GM12878 (cell line): ENCODE data around the gene SOX18. TPM values are rescaled to one million over a fixed set of nuclear protein-coding genes. Genes with fewer than 3 reads are reported as not detected.

Experiments used
- ATAC-seq: fragments of 200-7000 bp; cut with Tn5 transposase; 3 replicates; pipeline ENCODE4 v1.9.1; 2020; ENCODE audit warnings: mild to moderate bottlenecking, moderate library complexity
- BruUV-seq: library from RNA; stranded (reverse); fragments of 400-500 nt; replicated peaks from 2 replicates; lab custom pipeline; 2021; lab: Mats Ljungman, UMichigan
- CTCF ChIA-PET: fragments of 300-600 bp; sonication (Branson Sonifier 250); formaldehyde crosslinking; extraction: SDS; loops from one replicate; lab custom pipeline; 2021; ENCODE audit warnings: inconsistent platforms; lab: Yijun Ruan, JAX
- POLR2A ChIA-PET: fragments of 350-600 bp; formaldehyde crosslinking; extraction: SDS; loops from one replicate; lab custom pipeline; 2021; ENCODE audit warnings: inconsistent platforms; lab: Charles Lee
- RAD21 ChIA-PET: fragments of 300-600 bp; sonication (Branson Sonifier 250); formaldehyde crosslinking; loops from one replicate; lab custom pipeline; 2023; ENCODE audit warnings: antibody characterized with exemption; ENCODE audit not compliant: unreplicated experiment; lab: Charles Lee
- SMC1A ChIA-PET: fragments of 300-600 bp; sonication (Branson Sonifier 250); formaldehyde crosslinking; loops from one replicate; lab custom pipeline; 2023; ENCODE audit not compliant: unreplicated experiment, uncharacterized antibody; lab: Charles Lee
- DNase-seq: peaks from one replicate; pipeline ENCODE4 v3.0.0-alpha.2; 2011; ENCODE audit warnings: low read depth, low spot score
- FAIRE-seq: peaks from 3 replicates; lab custom pipeline; 2011; peaks lifted over from hg19 to GRCh38; lab: Jason Lieb, UNC
- H2AFZ ChIP-seq: 2 replicates; pipeline ENCODE4 v1.6.0; 2011; ENCODE audit warnings: low read depth, low read length, control low read depth; ENCODE audit not compliant: control insufficient read depth
- H3K27ac ChIP-seq: 2 replicates; pipeline ENCODE4 v1.5.1; 2011; ENCODE audit warnings: control low read depth; ENCODE audit not compliant: control insufficient read depth, insufficient read depth
- H3K27me3 ChIP-seq, 2 experiments: replicated peaks in 1 of 2; 2 replicates each; pipeline versions ENCODE4 v1.6.0 to v1.6.1; 2011; ENCODE audit warnings: low read length in 1 of 2; ENCODE audit not compliant: control insufficient read depth in 2 of 2, insufficient read depth in 2 of 2
- H3K36me3 ChIP-seq, 2 experiments: 2 replicates each; pipeline ENCODE4 v1.5.1; 2011; ENCODE audit warnings: low read length in 1 of 2; ENCODE audit not compliant: control insufficient read depth in 2 of 2, insufficient read depth in 2 of 2
- H3K4me1 ChIP-seq: 2 replicates; pipeline ENCODE4 v1.6.1; 2011; ENCODE audit warnings: mild to moderate bottlenecking, low read length, moderate library complexity, mixed read lengths; ENCODE audit not compliant: control insufficient read depth, insufficient read depth
- H3K4me2 ChIP-seq: 2 replicates; pipeline ENCODE4 v1.6.0; 2011; ENCODE audit warnings: control low read depth; ENCODE audit not compliant: control insufficient read depth, insufficient read depth
- H3K4me3 ChIP-seq: fragments of 200-600 bp; sonication (generic); 2 replicates; pipeline ENCODE4 v1.5.1; 2016
- H3K79me2 ChIP-seq: 2 replicates; pipeline ENCODE4 v1.6.0; 2011; ENCODE audit warnings: low read length; ENCODE audit not compliant: control insufficient read depth, insufficient read depth
- H3K9ac ChIP-seq: 2 replicates; pipeline ENCODE4 v1.8.0; 2011; ENCODE audit warnings: low read length, control low read depth, mixed read lengths; ENCODE audit not compliant: control insufficient read depth, insufficient read depth
- H3K9me3 ChIP-seq: replicated peaks from 3 replicates; pipeline ENCODE4 v1.5.1; 2011; ENCODE audit warnings: mild to moderate bottlenecking, low read length; ENCODE audit not compliant: control insufficient read depth, insufficient read depth
- H4K20me1 ChIP-seq: 2 replicates; pipeline ENCODE4 v1.6.0; 2011; ENCODE audit not compliant: control insufficient read depth, insufficient read depth
- BCL11A ChIP-seq: IDR thresholded peaks from 2 replicates; pipeline ENCODE4 v1.6.1; 2011; ENCODE audit warnings: low read depth, low read length
- BRCA1 ChIP-seq: IDR thresholded peaks from 2 replicates; pipeline ENCODE4 v1.6.1; 2011; ENCODE audit warnings: low read depth, low read length, improper control_type of control experiment
- JUNB ChIP-seq: IDR thresholded peaks from 2 replicates; pipeline ENCODE4 v1.6.1; 2016; ENCODE audit warnings: antibody characterized with exemption, mild to moderate bottlenecking
- NFYA ChIP-seq: IDR thresholded peaks from 2 replicates; pipeline ENCODE4 v1.6.1; 2011; ENCODE audit warnings: low read depth, mild to moderate bottlenecking, low read length, improper control_type of control experiment, borderline replicate concordance
- NR2F1 ChIP-seq: fragments of 450-650 bp; conservative IDR thresholded peaks from 2 replicates; pipeline ENCODE4 v1.6.1; 2017; ENCODE audit warnings: mild to moderate bottlenecking
- PAX5 ChIP-seq: IDR thresholded peaks from 2 replicates; pipeline ENCODE4 v1.6.1; 2011; ENCODE audit warnings: low read depth, low read length, borderline replicate concordance
- POLR2A ChIP-seq: IDR thresholded peaks from 2 replicates; pipeline ENCODE4 v1.6.1; 2011; ENCODE audit warnings: low read depth, mild to moderate bottlenecking, low read length
- POLR2AphosphoS2 ChIP-seq: IDR thresholded peaks from 2 replicates; pipeline ENCODE4 v1.6.1; 2011; ENCODE audit warnings: low read depth, mild to moderate bottlenecking, low read length, improper control_type of control experiment, moderate library complexity
- RB1 ChIP-seq: fragments of 450-650 bp; formaldehyde crosslinking; IDR thresholded peaks from 2 replicates; pipeline ENCODE4 v1.6.1; 2017; ENCODE audit warnings: mild to moderate bottlenecking, borderline replicate concordance
- RCOR1 ChIP-seq: conservative IDR thresholded peaks from 2 replicates; pipeline ENCODE4 v1.6.1; 2012; ENCODE audit warnings: low read depth, low read length, improper control_type of control experiment
- SMAD5 ChIP-seq: IDR thresholded peaks from 2 replicates; pipeline ENCODE4 v1.6.1; 2016; ENCODE audit warnings: antibody characterized with exemption, low read depth
- TCF3 ChIP-seq: IDR thresholded peaks from 2 replicates; pipeline ENCODE4 v1.6.1; 2012; ENCODE audit warnings: low read depth, mild to moderate bottlenecking, low read length, borderline replicate concordance; ENCODE audit not compliant: insufficient read depth
- WGBS: methylation state at CpG from one replicate; pipeline ENCODE4 v1.1.6; 2016; ENCODE audit warnings: low lambda C conversion rate; ENCODE audit not compliant: insufficient replicate concordance, insufficient coverage; ENCODE audit errors: missing lambda C conversion rate; 5-methylcytosine and 5-hydroxymethylcytosine counted together
- in situ Hi-C: fragments of 300-500 bp; cut with MboI; formaldehyde crosslinking; loops from 9 replicates; pipeline ENCODE4 v1.14.3; 2018; ENCODE audit warnings: mixed read lengths
- intact Hi-C: fragments of 100-400 bp; cut with micrococcal nuclease; formaldehyde crosslinking; loops from one replicate; pipeline ENCODE4 v1.14.2; 2022; ENCODE audit not compliant: unreplicated experiment
- polyA plus RNA-seq, 11 experiments: library from polyadenylated mRNA; depleted of rRNA in 4 of 11; unstranded in 6 of 11; stranded (reverse) in 5 of 11; fragments of >200 nt; fragmentation: Nextera tagmentation in 4 of 11; fragmentation: Illumina TruSeq in 1 of 11; extraction: Ambion mirVana in 4 of 11; extraction: Trizol in 1 of 11; gene quantifications; 1 replicate in 1 of 11; 2 replicates in 10 of 11; pipeline versions ENCODE4 v1.2.1 to v1.2.3, GENCODE V29; 2011 to 2016; ENCODE audit warnings: inconsistent platforms in 2 of 11, missing spikeins in 2 of 11, low read depth in 1 of 11
- total RNA-seq, 4 experiments: library from RNA; depleted of rRNA in 3 of 4; stranded (reverse); fragments of >200 nt in 3 of 4; fragmentation: Illumina TruSeq in 1 of 4; extraction: Trizol in 1 of 4; gene quantifications; 2 replicates each; pipeline versions ENCODE4 v1.2.1 to v1.2.3, GENCODE V29; 2013 to 2021
- TF ChIP-seq, protein P1 (sequence below): IDR thresholded peaks from 2 replicates; pipeline ENCODE4 v1.6.1; 2011; ENCODE audit warnings: low read depth, mild to moderate bottlenecking, low read length, moderate library complexity, borderline replicate concordance; ENCODE audit errors: extremely low read depth
- TF ChIP-seq, protein P2 (sequence below), 3 experiments: IDR thresholded peaks in 2 of 3; conservative IDR thresholded peaks in 1 of 3; 2 replicates each; pipeline ENCODE4 v1.5.1; 2011; ENCODE audit warnings: low read depth in 3 of 3, low read length in 3 of 3, mild to moderate bottlenecking in 3 of 3, control low read depth in 2 of 3, moderate library complexity in 2 of 3, inconsistent platforms in 1 of 3, mixed read lengths in 1 of 3; ENCODE audit not compliant: control insufficient read depth in 2 of 3, insufficient read depth in 1 of 3; ENCODE audit errors: extremely low read depth in 1 of 3
- TF ChIP-seq, protein P3 (sequence below): IDR thresholded peaks from 2 replicates; pipeline ENCODE4 v1.6.1; 2011; ENCODE audit warnings: mild to moderate bottlenecking, low read depth, low read length, moderate library complexity; ENCODE audit not compliant: insufficient replicate concordance

Gene SOX18
- total and polyA plus RNA-seq, 10 of the 15 experiments (the other 5 are each of a cell fraction or from before 2014, with no cell fraction given) = 0.05 to 5.6 (median 0.28) TPM; not detected in 3

DNA sequence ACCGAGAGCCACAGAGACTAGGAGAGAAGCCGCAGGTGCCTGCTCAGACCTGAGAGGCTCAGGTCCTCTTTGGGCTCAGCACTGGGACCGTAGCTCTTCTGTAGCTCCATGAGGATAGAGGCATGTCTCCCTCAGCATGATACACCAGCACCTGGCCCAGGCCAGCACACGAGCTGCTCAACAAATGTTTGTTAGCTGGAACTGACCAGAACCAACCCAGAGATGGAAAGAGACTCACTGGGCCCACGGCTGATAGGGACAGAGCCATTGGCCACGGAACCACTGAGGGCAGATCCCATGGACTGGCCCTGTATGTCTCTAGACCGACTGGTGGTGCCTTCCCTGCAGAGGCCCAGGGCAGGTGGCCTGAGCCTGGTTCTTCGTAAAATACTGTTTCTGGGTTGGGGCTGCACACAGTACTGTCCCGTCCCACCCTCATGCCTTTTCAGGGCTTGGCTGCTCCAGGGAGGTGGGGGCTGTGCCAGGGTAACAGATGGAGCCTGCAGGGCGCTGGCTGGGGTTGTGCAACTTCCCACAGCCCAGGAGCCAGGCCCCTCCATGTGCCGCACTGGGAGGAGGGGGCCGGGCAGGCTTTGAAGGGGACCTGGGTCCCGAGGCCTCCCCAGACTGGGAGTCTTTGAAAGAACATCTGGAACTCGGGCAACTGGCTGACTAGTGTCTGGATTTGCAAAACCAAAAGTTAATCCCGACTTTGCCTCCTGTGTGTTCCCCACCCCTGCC, 8.2 kb downstream of the SOX18 start:
- Histone ChIP-seq H3K4me1 (peaks cover 28% of the 10 kb centered on the region), H3K27me3 (peaks cover 0 to 3% of the 10 kb centered on the region in 2 experiments; a peak in 1 of 4 replicates), H3K9ac (peak overlapping the region; percentile 84), H3K4me2 (peak overlapping the region; percentile 90), H3K9me3 (no peaks in the 10 kb centered on the region), H3K4me3 (peak overlapping the region; percentile 64), H4K20me1 (no peaks in the 10 kb centered on the region), H3K79me2 (peaks cover 4% of the 10 kb centered on the region), H3K27ac (no peak overlapping the region), H3K36me3 (no peaks in the 10 kb centered on the region; a peak in 1 of 4 replicates), H2AFZ (no peak overlapping the region)
- DNase-seq (no peak), FAIRE-seq (no peak), ATAC-seq (no peak)
- intact Hi-C loops (no loop called here), in situ Hi-C loops (no loop called here)
- ChIA-PET POLR2A (interaction anchor here (0.5 to 7.2 kb wide), 8 partner anchors 13 to 504 kb away, joined by 4 to 63 read pairs (median 8); partner anchors contain the start of genes OPRL1, PRPF6, PTK6 and RGS19), CTCF (interaction anchor here (0.5 to 9.1 kb wide), 13 partner anchors 10 to 503 kb away, joined by 3 to 108 read pairs (median 4); partner anchors contain the start of genes OPRL1, PRPF6, RGS19 and SAMD10), RAD21 (interaction anchor here (0.8 to 7.1 kb wide), 12 partner anchors 13 to 504 kb away, joined by 3 to 92 read pairs (median 4); partner anchors contain the start of genes OPRL1, PRPF6, PTK6 and RGS19), SMC1A (interaction anchor here (0.6 to 6.1 kb wide), 5 partner anchors 13 to 84 kb away, joined by 3 to 52 read pairs (median 3); partner anchors contain the start of genes PRPF6 and SAMD10)
- TF ChIP-seq RCOR1 = no peak
- TF ChIP-seq PAX5 = no peak
- TF ChIP-seq POLR2A = peak; percentile 55
- TF ChIP-seq BCL11A = no peak
- TF ChIP-seq, protein P1, sequence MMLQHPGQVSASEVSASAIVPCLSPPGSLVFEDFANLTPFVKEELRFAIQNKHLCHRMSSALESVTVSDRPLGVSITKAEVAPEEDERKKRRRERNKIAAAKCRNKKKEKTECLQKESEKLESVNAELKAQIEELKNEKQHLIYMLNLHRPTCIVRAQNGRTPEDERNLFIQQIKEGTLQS = no peak
- TF ChIP-seq POLR2AphosphoS2 = 0 out of 2 replicates have a peak, but pooled peaks have one; percentile 13
- no peak for TF ChIP-seq TCF3
- TF ChIP-seq JUNB = no peak
- no peak for TF ChIP-seq BRCA1
- TF ChIP-seq, protein P2, sequence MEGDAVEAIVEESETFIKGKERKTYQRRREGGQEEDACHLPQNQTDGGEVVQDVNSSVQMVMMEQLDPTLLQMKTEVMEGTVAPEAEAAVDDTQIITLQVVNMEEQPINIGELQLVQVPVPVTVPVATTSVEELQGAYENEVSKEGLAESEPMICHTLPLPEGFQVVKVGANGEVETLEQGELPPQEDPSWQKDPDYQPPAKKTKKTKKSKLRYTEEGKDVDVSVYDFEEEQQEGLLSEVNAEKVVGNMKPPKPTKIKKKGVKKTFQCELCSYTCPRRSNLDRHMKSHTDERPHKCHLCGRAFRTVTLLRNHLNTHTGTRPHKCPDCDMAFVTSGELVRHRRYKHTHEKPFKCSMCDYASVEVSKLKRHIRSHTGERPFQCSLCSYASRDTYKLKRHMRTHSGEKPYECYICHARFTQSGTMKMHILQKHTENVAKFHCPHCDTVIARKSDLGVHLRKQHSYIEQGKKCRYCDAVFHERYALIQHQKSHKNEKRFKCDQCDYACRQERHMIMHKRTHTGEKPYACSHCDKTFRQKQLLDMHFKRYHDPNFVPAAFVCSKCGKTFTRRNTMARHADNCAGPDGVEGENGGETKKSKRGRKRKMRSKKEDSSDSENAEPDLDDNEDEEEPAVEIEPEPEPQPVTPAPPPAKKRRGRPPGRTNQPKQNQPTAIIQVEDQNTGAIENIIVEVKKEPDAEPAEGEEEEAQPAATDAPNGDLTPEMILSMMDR (IDR thresholded peaks at IDR 0.05 in 2 of 3, conservative IDR thresholded peaks at IDR 0.05 in 1 of 3; ENCODE audit: control insufficient read depth in 2 of 3, extremely low read depth in 1 of 3, insufficient read depth in 1 of 3, low read depth in 3 of 3, low read length in 3 of 3) = no peak
- TF ChIP-seq RB1 = no peak
- TF ChIP-seq, protein P3, sequence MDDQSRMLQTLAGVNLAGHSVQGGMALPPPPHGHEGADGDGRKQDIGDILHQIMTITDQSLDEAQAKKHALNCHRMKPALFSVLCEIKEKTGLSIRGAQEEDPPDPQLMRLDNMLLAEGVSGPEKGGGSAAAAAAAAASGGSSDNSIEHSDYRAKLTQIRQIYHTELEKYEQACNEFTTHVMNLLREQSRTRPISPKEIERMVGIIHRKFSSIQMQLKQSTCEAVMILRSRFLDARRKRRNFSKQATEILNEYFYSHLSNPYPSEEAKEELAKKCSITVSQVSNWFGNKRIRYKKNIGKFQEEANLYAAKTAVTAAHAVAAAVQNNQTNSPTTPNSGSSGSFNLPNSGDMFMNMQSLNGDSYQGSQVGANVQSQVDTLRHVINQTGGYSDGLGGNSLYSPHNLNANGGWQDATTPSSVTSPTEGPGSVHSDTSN = no peak
- no peak for TF ChIP-seq NFYA
- 0 out of 2 replicates have a peak, but pooled peaks have one; percentile 23 for TF ChIP-seq SMAD5
- no peak for TF ChIP-seq NR2F1
- BruUV-seq = no TSS peak
- 69% methylated on average over 14 of the region's 15 CpGs for WGBS
